Measurements from ENCODE around the gene FREY1. TPM values are rescaled to one million over a fixed set of nuclear protein-coding genes. Genes with fewer than 3 reads are reported as not detected.

FREY1 gene
- total and polyA plus RNA-seq, 2 donors from 2014 or later, result 0.99 to 1.0 TPM

DNA sequence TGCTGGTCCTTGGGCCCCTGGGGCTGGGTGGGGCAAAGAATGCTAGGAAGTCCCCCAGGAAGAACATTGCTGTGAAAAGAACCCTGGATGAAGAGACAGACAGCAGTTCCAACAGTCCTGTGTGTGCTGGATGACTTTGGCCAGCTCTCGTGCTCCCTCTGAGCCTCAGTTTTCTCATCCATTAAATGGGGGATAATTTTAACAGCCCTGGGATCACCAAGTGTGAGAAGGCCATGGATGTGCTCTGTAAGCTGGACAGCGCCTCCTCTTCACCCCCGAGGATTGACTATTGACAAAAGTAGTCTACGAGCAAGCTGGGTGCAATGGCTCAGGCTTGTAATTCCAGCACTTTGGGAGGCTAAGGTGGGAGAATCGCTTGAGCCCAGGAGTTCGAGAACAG is 17.9 kb upstream of the FREY1 start:
- TF ChIP-seq, protein P1, sequence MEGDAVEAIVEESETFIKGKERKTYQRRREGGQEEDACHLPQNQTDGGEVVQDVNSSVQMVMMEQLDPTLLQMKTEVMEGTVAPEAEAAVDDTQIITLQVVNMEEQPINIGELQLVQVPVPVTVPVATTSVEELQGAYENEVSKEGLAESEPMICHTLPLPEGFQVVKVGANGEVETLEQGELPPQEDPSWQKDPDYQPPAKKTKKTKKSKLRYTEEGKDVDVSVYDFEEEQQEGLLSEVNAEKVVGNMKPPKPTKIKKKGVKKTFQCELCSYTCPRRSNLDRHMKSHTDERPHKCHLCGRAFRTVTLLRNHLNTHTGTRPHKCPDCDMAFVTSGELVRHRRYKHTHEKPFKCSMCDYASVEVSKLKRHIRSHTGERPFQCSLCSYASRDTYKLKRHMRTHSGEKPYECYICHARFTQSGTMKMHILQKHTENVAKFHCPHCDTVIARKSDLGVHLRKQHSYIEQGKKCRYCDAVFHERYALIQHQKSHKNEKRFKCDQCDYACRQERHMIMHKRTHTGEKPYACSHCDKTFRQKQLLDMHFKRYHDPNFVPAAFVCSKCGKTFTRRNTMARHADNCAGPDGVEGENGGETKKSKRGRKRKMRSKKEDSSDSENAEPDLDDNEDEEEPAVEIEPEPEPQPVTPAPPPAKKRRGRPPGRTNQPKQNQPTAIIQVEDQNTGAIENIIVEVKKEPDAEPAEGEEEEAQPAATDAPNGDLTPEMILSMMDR (IDR thresholded peaks at IDR 0.05; ENCODE audit: borderline replicate concordance, extremely low read depth, insufficient read depth), result no peak
- FAIRE-seq (no peak), DNase-seq (no peak)
- peaks cover 0 to 22% (median 0%) of the 10 kb centered on the region in 3 donors for H3K4me1 ChIP-seq (ENCODE audit: control insufficient read depth in 2 of 3, insufficient read depth in 2 of 3, low read depth in 1 of 3, low read length in 3 of 3)
- no peak overlapping the region for H3K9ac ChIP-seq (ENCODE audit: low read length in 3 of 3)
- intact Hi-C loops (cut with DNase I), result no loop called here
- peaks cover 0 to 5% (median 0%) of the 10 kb centered on the region in 3 donors for H3K36me3 ChIP-seq (ENCODE audit: control insufficient read depth in 2 of 3, insufficient read depth in 3 of 3, low read length in 3 of 3)
- H3K9me3 ChIP-seq (ENCODE audit: control insufficient read depth in 2 of 3, insufficient read depth in 1 of 3, low read length in 3 of 3), result no peaks in the 10 kb centered on the region
- H3K4me3 ChIP-seq (ENCODE audit: low read length in 3 of 3), result no peak overlapping the region
- peaks cover 3% of the 10 kb centered on the region for H3K27me3 ChIP-seq (ENCODE audit: control insufficient read depth, insufficient read depth, low read length)
- H3K27ac ChIP-seq (ENCODE audit: low read depth in 2 of 2, low read length in 2 of 2), result no peak overlapping the region

DNA sequence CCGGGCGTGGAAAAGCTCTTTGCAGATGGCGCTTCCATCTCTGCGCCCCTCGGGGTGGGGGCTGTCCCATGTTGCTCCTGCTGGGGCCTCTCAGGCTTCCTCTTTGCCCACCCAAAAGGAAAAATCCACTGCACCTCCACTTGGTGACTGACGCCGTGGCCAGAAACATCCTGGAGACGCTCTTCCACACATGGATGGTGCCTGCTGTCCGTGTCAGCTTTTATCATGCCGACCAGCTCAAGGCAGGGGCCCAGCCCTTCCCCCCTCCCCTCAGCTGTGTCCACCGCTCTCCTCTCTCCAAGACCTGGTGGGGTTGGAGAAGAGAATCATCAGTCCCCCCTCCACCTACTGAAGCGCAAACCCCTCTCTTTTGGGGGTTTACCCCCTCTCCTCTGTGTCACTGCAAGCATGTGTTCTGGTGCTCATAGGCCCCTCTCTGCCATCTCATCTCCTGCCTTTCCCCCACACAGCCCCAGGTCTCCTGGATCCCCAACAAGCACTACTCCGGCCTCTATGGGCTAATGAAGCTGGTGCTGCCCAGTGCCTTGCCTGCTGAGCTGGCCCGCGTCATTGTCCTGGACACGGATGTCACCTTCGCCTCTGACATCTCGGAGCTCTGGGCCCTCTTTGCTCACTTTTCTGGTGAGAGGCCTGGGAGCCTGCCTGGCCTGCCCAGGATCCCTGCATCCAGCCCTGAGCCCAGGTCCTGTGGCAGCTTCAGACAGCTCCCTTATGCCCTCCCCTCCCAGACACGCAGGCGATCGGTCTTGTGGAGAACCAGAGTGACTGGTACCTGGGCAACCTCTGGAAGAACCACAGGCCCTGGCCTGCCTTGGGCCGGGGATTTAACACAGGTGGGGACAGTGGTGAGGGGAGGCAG is 17.2 kb upstream of the FREY1 start:
- TF ChIP-seq, protein P1 (IDR thresholded peaks at IDR 0.05; ENCODE audit: borderline replicate concordance, extremely low read depth, insufficient read depth), result no peak
- H3K36me3 ChIP-seq (ENCODE audit: control insufficient read depth in 2 of 3, insufficient read depth in 3 of 3, low read length in 3 of 3), result peaks cover 0 to 5% (median 0%) of the 10 kb centered on the region in 3 donors
- peaks cover 0 to 21% (median 0%) of the 10 kb centered on the region in 3 donors for H3K4me1 ChIP-seq (ENCODE audit: control insufficient read depth in 2 of 3, insufficient read depth in 2 of 3, low read depth in 1 of 3, low read length in 3 of 3)
- no peak overlapping the region for H3K4me3 ChIP-seq (ENCODE audit: low read length in 3 of 3)
- no peak for FAIRE-seq
- H3K27ac ChIP-seq (ENCODE audit: low read depth in 2 of 2, low read length in 2 of 2), result no peak overlapping the region
- H3K9ac ChIP-seq (ENCODE audit: low read length in 3 of 3), result no peak overlapping the region
- no peaks in the 10 kb centered on the region for H3K9me3 ChIP-seq (ENCODE audit: control insufficient read depth in 2 of 3, insufficient read depth in 1 of 3, low read length in 3 of 3)
- H3K27me3 ChIP-seq (ENCODE audit: control insufficient read depth, insufficient read depth, low read length), result peaks cover 3% of the 10 kb centered on the region
- intact Hi-C loops (cut with DNase I), result no loop called here
- DNase-seq, result peak; percentile 26 to 65 (median 50)

DNA sequence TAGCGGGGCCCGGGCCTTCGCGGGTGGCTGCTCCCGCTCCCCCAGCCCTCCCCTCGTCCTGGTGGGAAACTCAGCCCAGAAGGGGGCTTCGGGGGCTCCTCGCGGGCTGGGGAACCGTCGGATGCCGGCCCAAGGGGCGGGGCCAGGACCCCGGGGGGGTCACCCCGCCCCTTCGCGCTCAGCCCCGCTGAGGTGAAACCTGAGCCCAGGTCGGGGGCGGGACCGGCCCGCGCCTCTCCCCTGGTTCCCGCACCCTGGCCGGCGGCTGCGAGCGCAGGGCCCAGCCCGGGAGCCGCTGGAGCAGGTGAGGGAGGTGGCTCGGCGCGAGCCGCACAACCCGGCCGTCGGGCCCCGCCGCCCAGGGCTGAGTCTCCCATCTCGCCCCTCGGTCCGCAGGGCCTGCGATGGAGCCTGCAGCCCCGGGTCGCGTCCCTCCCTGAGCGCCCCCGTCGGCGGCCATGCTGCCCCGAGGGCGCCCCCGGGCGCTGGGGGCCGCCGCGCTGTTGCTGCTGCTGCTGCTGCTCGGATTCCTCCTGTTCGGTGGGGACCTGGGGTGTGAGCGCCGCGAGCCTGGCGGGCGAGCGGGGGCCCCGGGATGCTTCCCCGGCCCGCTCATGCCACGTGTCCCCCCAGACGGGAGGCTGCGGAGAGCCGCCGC is 15.5 kb upstream of the FREY1 start, which contains the start of gene LARGE2:
LARGE2 (plus strand) TSS at position 232 of the 658 bp plus-strand sequence; CDS start at position 459, 227 bp downstream.
- peak in 4 of 5 donors; percentile 73 to 87 (median 78) for DNase-seq
- no peak for FAIRE-seq
- intact Hi-C loops (cut with DNase I), result no loop called here
- TF ChIP-seq, protein P1 (IDR thresholded peaks at IDR 0.05; ENCODE audit: borderline replicate concordance, extremely low read depth, insufficient read depth), result no peak
- H3K4me1 ChIP-seq (ENCODE audit: control insufficient read depth in 2 of 3, insufficient read depth in 2 of 3, low read depth in 1 of 3, low read length in 3 of 3), result peaks cover 0 to 24% (median 0%) of the 10 kb centered on the region in 3 donors
- peak within 1 kb of the TSS; percentile 71 to 94 for H3K27ac ChIP-seq (ENCODE audit: low read depth in 2 of 2, low read length in 2 of 2)
- peak within 1 kb of the TSS; percentile 30 to 57 (median 50) for H3K4me3 ChIP-seq (ENCODE audit: low read length in 3 of 3)
- no peaks in the 10 kb centered on the region for H3K36me3 ChIP-seq (ENCODE audit: control insufficient read depth in 2 of 3, insufficient read depth in 3 of 3, low read length in 3 of 3)
- peak within 1 kb of the TSS in 1 of 3 donors; percentile 73 for H3K9ac ChIP-seq (ENCODE audit: low read length in 3 of 3)
- peaks cover 3% of the 10 kb centered on the region for H3K27me3 ChIP-seq (ENCODE audit: control insufficient read depth, insufficient read depth, low read length)
- no peaks in the 10 kb centered on the region for H3K9me3 ChIP-seq (ENCODE audit: control insufficient read depth in 2 of 3, insufficient read depth in 1 of 3, low read length in 3 of 3)

All from kidney (tissue), 14 donors.